Body of pancreas (tissue), 4 donors: ENCODE measurements around the gene ACSM2B. TPM values are rescaled to one million over a fixed set of nuclear protein-coding genes. Genes with fewer than 3 reads are reported as not detected.
"Not testable (repeated sequence)": the region's sequence is repeated elsewhere in the genome, so short reads cannot be mapped to it uniquely, and the experiment has no call there.

ENCODE experiments used
- ATAC-seq: fragments of 150-250 bp; one replicate; pipeline ENCODE4 v1.9.1; 2016
- DNase-seq, 4 donors: peaks; one replicate each; pipeline ENCODE4 v3.0.0-alpha.2; 2019
- H3K27ac ChIP-seq, 4 donors: fragments of 200-600 bp; sonication (generic); 1 replicate in 3 of 4; 2 replicates in 1 of 4; pipeline versions ENCODE4 v1.5.1 to v1.6.1; 2016 to 2019; ENCODE audit warnings: mild to moderate bottlenecking in 1 of 4, mixed read lengths in 1 of 4, moderate library complexity in 1 of 4
- H3K27me3 ChIP-seq, 2 donors: fragments of 200-600 bp; sonication (generic); one replicate each; pipeline ENCODE4 v1.6.0; 2016; ENCODE audit warnings: mild to moderate bottlenecking in 1 of 2
- H3K36me3 ChIP-seq, 2 donors: fragments of 200-600 bp; sonication (generic); replicated peaks in 1 of 2; 2 replicates each; pipeline ENCODE4 v1.5.1; 2016; ENCODE audit warnings: low read depth in 2 of 2; ENCODE audit not compliant: insufficient read depth in 1 of 2
- H3K4me1 ChIP-seq: fragments of 200-600 bp; sonication (generic); one replicate; pipeline ENCODE4 v1.6.0; 2016
- H3K4me3 ChIP-seq, 2 donors: fragments of 200-600 bp; sonication (generic); 1 replicate in 1 of 2; 2 replicates in 1 of 2; pipeline ENCODE4 v1.5.1; 2016 to 2019
- H3K9me3 ChIP-seq, 3 donors: fragments of 200-600 bp; sonication (generic); 1 replicate in 2 of 3; 2 replicates in 1 of 3; pipeline ENCODE4 v1.5.1; 2016
- CTCF ChIP-seq, 7 experiments: fragments of 450-650 bp in 4 of 7; fragments of 200-600 bp in 3 of 7; sonication (generic) in 3 of 7; IDR thresholded peaks; one replicate each; pipeline ENCODE4 v1.5.1; 2016 to 2019; ENCODE audit warnings: antibody characterized with exemption in 7 of 7
- POLR2A ChIP-seq, 3 donors: fragments of 450-650 bp; IDR thresholded peaks; one replicate each; pipeline ENCODE4 v1.6.1; 2016; ENCODE audit warnings: antibody characterized with exemption in 3 of 3, mild to moderate bottlenecking in 2 of 3
- WGBS, 2 donors: methylation state at CpG; one replicate each; pipeline ENCODE4 v1.1.5; 2017; 5-methylcytosine and 5-hydroxymethylcytosine counted together
- intact Hi-C: fragments of 100-400 bp; cut with DNase I; formaldehyde crosslinking; loops from one replicate; pipeline ENCODE4 v1.15.1; 2023
- total RNA-seq, 2 donors: library from RNA; depleted of rRNA; stranded (reverse); fragments of >200 nt; gene quantifications; one replicate each; pipeline ENCODE4 v1.1.0, GENCODE V29; 2016

Gene ACSM2B
- total RNA-seq, 2 donors from 2014 or later = 1.3 to 2.3 TPM

- H3K27me3 ChIP-seq, H3K36me3 ChIP-seq, intact Hi-C loops, ATAC-seq, H3K4me3 ChIP-seq, DNase-seq, H3K9me3 ChIP-seq: not testable (repeated sequence)
- H3K27ac ChIP-seq = peak overlapping the region in 3 of 4 donors; percentile 37 to 92 (median 45)
- H3K4me1 ChIP-seq = peaks cover 39% of the 10 kb centered on the region
- WGBS, 2 donors = 50 to 79% methylated on average over 3 to 4 of the region's 6 CpGs
These were observed 13.3 kb upstream of the ACSM2B start for GRCh38 chr16:20589486-20589885.

- H3K27ac ChIP-seq = peak overlapping the region; percentile 72 to 92 (median 80)
- H3K36me3 ChIP-seq, H3K4me3 ChIP-seq, H3K27me3 ChIP-seq, intact Hi-C loops, H3K9me3 ChIP-seq: not testable (repeated sequence)
- ATAC-seq (peak; percentile 98), DNase-seq (peak; percentile 83 to 91 (median 86))
- WGBS, 2 donors = 20 to 38% methylated on average over 1 to 2 of the region's 2 CpGs
- TF ChIP-seq POLR2A (IDR thresholded peaks at IDR 0.05) = peak in 1 of 3 donors; percentile 45
- peak in 1 of 7 experiments; percentile 7 for TF ChIP-seq CTCF (IDR thresholded peaks at IDR 0.05)
- peaks cover 39% of the 10 kb centered on the region for H3K4me1 ChIP-seq
These were observed 11.5 kb upstream of the ACSM2B start for GRCh38 chr16:20587645-20588074.

- H3K4me3 ChIP-seq, ATAC-seq, H3K9me3 ChIP-seq, DNase-seq, H3K27me3 ChIP-seq, intact Hi-C loops, H3K36me3 ChIP-seq: not testable (repeated sequence)
- Histone ChIP-seq H3K27ac (peak overlapping the region; percentile 75 to 92 (median 80)), H3K4me1 (peaks cover 39% of the 10 kb centered on the region)
- 69 to 87% methylated on average over 1 of the region's 1 CpG for WGBS, 2 donors
These were observed 10.5 kb upstream of the ACSM2B start for GRCh38 chr16:20586716-20587115.

- DNase-seq, H3K36me3 ChIP-seq, intact Hi-C loops, ATAC-seq, H3K4me3 ChIP-seq, H3K27me3 ChIP-seq, H3K9me3 ChIP-seq: not testable (repeated sequence)
- H3K4me1 ChIP-seq = peaks cover 37% of the 10 kb centered on the region
- WGBS, 2 donors = 62 to 76% methylated on average over 4 to 5 of the region's 6 CpGs
- peak overlapping the region in 2 of 4 donors; percentile 29 to 56 for H3K27ac ChIP-seq
These were observed 9.9 kb upstream of the ACSM2B start for GRCh38 chr16:20586112-20586511.

GRCh38 chr16:20580487-20581259 lies 4.5 kb upstream of the ACSM2B start:
- H3K4me3 ChIP-seq, H3K36me3 ChIP-seq, H3K4me1 ChIP-seq, H3K27me3 ChIP-seq, intact Hi-C loops, DNase-seq, H3K9me3 ChIP-seq, H3K27ac ChIP-seq: not testable (repeated sequence)
- ATAC-seq = peak; percentile 70
- no CpG with 5 or more reads among the region's 3 CpGs for WGBS, 2 donors

- H3K27ac ChIP-seq, H3K4me1 ChIP-seq, H3K4me3 ChIP-seq, DNase-seq, H3K27me3 ChIP-seq, intact Hi-C loops, H3K9me3 ChIP-seq, H3K36me3 ChIP-seq, ATAC-seq: not testable (repeated sequence)
- WGBS, 2 donors = 60 to 80% methylated on average over 1 to 2 of the region's 3 CpGs
These were observed 1.9 kb upstream of the ACSM2B start for GRCh38 chr16:20578091-20578490.

- WGBS, 2 donors = 37 to 41% methylated on average over 2 of the region's 2 CpGs
- not testable (repeated sequence) for ATAC-seq, DNase-seq
These were observed 7.0 kb downstream of the ACSM2B start for GRCh38 chr16:20569117-20569651.

More at GRCh38 chr16:20569117-20569651, 7.0 kb downstream of the ACSM2B start:
- H3K36me3 ChIP-seq, intact Hi-C loops, H3K27ac ChIP-seq, H3K4me3 ChIP-seq, H3K9me3 ChIP-seq, H3K4me1 ChIP-seq, H3K27me3 ChIP-seq: not testable (repeated sequence)
